ENCODE measurements around the gene DHCR7. TPM values are rescaled to one million over a fixed set of nuclear protein-coding genes. Genes with fewer than 3 reads are reported as not detected.

DHCR7 gene
- total RNA-seq, 1 experiment from 2014 or later = 286 TPM

- H3K4me1 ChIP-seq (ENCODE audit: insufficient read depth, low read length, poor library complexity, severe bottlenecking) = no peaks in the 10 kb centered on the region
- no peak overlapping the region for H3K27ac ChIP-seq (ENCODE audit: low read depth, low read length, poor library complexity, severe bottlenecking)
- peaks cover 44% of the 10 kb centered on the region for H3K36me3 ChIP-seq (ENCODE audit: insufficient read depth, low read length, poor library complexity, severe bottlenecking)
- no peaks in the 10 kb centered on the region for H3K9me3 ChIP-seq (ENCODE audit: low read depth, low read length, poor library complexity, severe bottlenecking)
- no TSS peak for BruUV-seq (replicated peaks)
- POLR2A ChIA-PET (ENCODE audit: low non-redundant PET) = no interaction called here
- DNase-seq (ENCODE audit: low spot score) = no peak
- H3K4me3 ChIP-seq (ENCODE audit: low read depth, low read length, poor library complexity, severe bottlenecking) = no peak overlapping the region
- H3K27me3 ChIP-seq (replicated peaks; ENCODE audit: insufficient read depth, low read depth, low read length, poor library complexity) = no peaks in the 10 kb centered on the region
- TF ChIP-seq, protein P1, sequence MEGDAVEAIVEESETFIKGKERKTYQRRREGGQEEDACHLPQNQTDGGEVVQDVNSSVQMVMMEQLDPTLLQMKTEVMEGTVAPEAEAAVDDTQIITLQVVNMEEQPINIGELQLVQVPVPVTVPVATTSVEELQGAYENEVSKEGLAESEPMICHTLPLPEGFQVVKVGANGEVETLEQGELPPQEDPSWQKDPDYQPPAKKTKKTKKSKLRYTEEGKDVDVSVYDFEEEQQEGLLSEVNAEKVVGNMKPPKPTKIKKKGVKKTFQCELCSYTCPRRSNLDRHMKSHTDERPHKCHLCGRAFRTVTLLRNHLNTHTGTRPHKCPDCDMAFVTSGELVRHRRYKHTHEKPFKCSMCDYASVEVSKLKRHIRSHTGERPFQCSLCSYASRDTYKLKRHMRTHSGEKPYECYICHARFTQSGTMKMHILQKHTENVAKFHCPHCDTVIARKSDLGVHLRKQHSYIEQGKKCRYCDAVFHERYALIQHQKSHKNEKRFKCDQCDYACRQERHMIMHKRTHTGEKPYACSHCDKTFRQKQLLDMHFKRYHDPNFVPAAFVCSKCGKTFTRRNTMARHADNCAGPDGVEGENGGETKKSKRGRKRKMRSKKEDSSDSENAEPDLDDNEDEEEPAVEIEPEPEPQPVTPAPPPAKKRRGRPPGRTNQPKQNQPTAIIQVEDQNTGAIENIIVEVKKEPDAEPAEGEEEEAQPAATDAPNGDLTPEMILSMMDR (conservative IDR thresholded peaks at IDR 0.05; ENCODE audit: low read depth, low read length) = no peak
- no peak for TF ChIP-seq EZH2 (IDR thresholded peaks at IDR 0.05; ENCODE audit: borderline replicate concordance, low read depth, low read length, poor library complexity, severe bottlenecking)
- intact Hi-C loops (cut with micrococcal nuclease; ENCODE audit: unreplicated experiment) = no loop called here
- CTCF ChIA-PET = no interaction called here
Measured at GRCh38 chr11:71432761-71433647, 15.2 kb downstream of the DHCR7 start.

DNA sequence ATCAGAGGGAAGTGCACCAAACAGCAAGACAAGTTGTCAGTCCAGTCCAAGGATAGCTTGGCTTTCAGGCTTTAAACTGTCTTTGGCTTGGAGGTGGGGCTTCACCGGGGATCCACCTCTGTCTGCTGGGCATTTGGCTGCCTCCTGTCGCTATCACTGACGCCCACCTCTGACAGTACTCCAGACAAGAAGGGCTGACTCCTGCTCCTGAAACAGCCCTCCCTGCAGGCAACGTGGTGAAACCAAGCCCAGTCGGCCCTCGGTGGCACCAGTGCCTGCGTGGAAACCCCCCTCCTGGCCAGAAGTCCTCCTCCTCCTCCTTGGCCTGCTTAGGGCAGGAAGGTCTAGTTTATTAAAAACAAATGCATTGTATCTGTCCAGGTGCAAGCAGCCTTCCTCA, 16.9 kb downstream of the DHCR7 start:
- no peak overlapping the region for H3K27ac ChIP-seq (ENCODE audit: low read depth, low read length, poor library complexity, severe bottlenecking)
- ChIA-PET CTCF (no interaction called here), POLR2A (ENCODE audit: low non-redundant PET) (no interaction called here)
- BruUV-seq (replicated peaks) = no TSS peak
- peaks cover 28% of the 10 kb centered on the region for H3K36me3 ChIP-seq (ENCODE audit: insufficient read depth, low read length, poor library complexity, severe bottlenecking)
- H3K27me3 ChIP-seq (replicated peaks; ENCODE audit: insufficient read depth, low read depth, low read length, poor library complexity) = no peaks in the 10 kb centered on the region
- H3K4me1 ChIP-seq (ENCODE audit: insufficient read depth, low read length, poor library complexity, severe bottlenecking) = no peaks in the 10 kb centered on the region
- TF ChIP-seq, protein P1 (conservative IDR thresholded peaks at IDR 0.05; ENCODE audit: low read depth, low read length) = no peak
- no peak for TF ChIP-seq EZH2 (IDR thresholded peaks at IDR 0.05; ENCODE audit: borderline replicate concordance, low read depth, low read length, poor library complexity, severe bottlenecking)
- intact Hi-C loops (cut with micrococcal nuclease; ENCODE audit: unreplicated experiment) = no loop called here
- H3K4me3 ChIP-seq (ENCODE audit: low read depth, low read length, poor library complexity, severe bottlenecking) = no peak overlapping the region
- H3K9me3 ChIP-seq (ENCODE audit: low read depth, low read length, poor library complexity, severe bottlenecking) = no peaks in the 10 kb centered on the region
- DNase-seq (ENCODE audit: low spot score) = no peak

GRCh38 chr11:71430166-71430565, 18.0 kb downstream of the DHCR7 start:
- DNase-seq (ENCODE audit: low spot score) = no peak
- H3K9me3 ChIP-seq (ENCODE audit: low read depth, low read length, poor library complexity, severe bottlenecking) = no peaks in the 10 kb centered on the region
- peaks cover 17% of the 10 kb centered on the region for H3K36me3 ChIP-seq (ENCODE audit: insufficient read depth, low read length, poor library complexity, severe bottlenecking)
- intact Hi-C loops (cut with micrococcal nuclease; ENCODE audit: unreplicated experiment) = no loop called here
- no peak overlapping the region for H3K4me3 ChIP-seq (ENCODE audit: low read depth, low read length, poor library complexity, severe bottlenecking)
- CTCF ChIA-PET = no interaction called here
- no peaks in the 10 kb centered on the region for H3K4me1 ChIP-seq (ENCODE audit: insufficient read depth, low read length, poor library complexity, severe bottlenecking)
- H3K27ac ChIP-seq (ENCODE audit: low read depth, low read length, poor library complexity, severe bottlenecking) = no peak overlapping the region
- no peak for TF ChIP-seq EZH2 (IDR thresholded peaks at IDR 0.05; ENCODE audit: borderline replicate concordance, low read depth, low read length, poor library complexity, severe bottlenecking)
- TF ChIP-seq, protein P1 (conservative IDR thresholded peaks at IDR 0.05; ENCODE audit: low read depth, low read length) = no peak
- no TSS peak for BruUV-seq (replicated peaks)
- POLR2A ChIA-PET (ENCODE audit: low non-redundant PET) = interaction anchor here (0.7 kb wide), 1 partner anchor 23 kb away, joined by 4 read pairs; the partner anchor contains the start of gene NADSYN1
- no peaks in the 10 kb centered on the region for H3K27me3 ChIP-seq (replicated peaks; ENCODE audit: insufficient read depth, low read depth, low read length, poor library complexity)
